CD4-positive, CD25-positive, alpha-beta regulatory T cell (primary cell): Measurements from ENCODE around the gene RNF128. TPM values are rescaled to one million over a fixed set of nuclear protein-coding genes. Genes with fewer than 3 reads are reported as not detected.
A peak's percentile ranks its signal among the peaks of the same experiment; 100 is the strongest.

Source experiments
- ATAC-seq, 2 donors: fragments of 150-1000 bp; cut with Tn5 transposase; one replicate each; pipeline ENCODE4 v1.10.0; 2021; ENCODE audit warnings: low read depth in 2 of 2, moderate number of reproducible peaks in 2 of 2, moderate library complexity in 1 of 2
- DNase-seq, 3 donors: peaks; one replicate each; pipeline versions ENCODE4 v3.0.0 to v3.0.0-alpha.2; 2012 to 2022; ENCODE audit warnings: mixed read lengths in 1 of 3
- H3K27ac ChIP-seq: one replicate; pipeline ENCODE4 v1.7.0; 2013; ENCODE audit warnings: mild to moderate bottlenecking, low read length; ENCODE audit not compliant: insufficient read depth, poor library complexity, severe bottlenecking
- H3K27me3 ChIP-seq: one replicate; pipeline ENCODE4 v1.7.0; 2013; ENCODE audit warnings: low read length; ENCODE audit not compliant: control insufficient read depth, insufficient read depth
- H3K36me3 ChIP-seq: one replicate; pipeline ENCODE4 v1.7.0; 2013; ENCODE audit warnings: mild to moderate bottlenecking, low read length, moderate library complexity; ENCODE audit not compliant: control insufficient read depth, insufficient read depth
- H3K4me1 ChIP-seq: 2 replicates; pipeline ENCODE4 v1.7.0; 2013; ENCODE audit warnings: mild to moderate bottlenecking, low read length; ENCODE audit not compliant: insufficient read depth, control insufficient read depth, poor library complexity, severe bottlenecking
- H3K4me3 ChIP-seq: one replicate; pipeline ENCODE4 v1.7.0; 2013; ENCODE audit warnings: low read depth, mild to moderate bottlenecking, low read length, moderate library complexity
- H3K9me3 ChIP-seq, 2 experiments: 1 replicate in 1 of 2; 2 replicates in 1 of 2; pipeline ENCODE4 v1.7.0; 2013; ENCODE audit warnings: low read length in 2 of 2, mild to moderate bottlenecking in 1 of 2, moderate library complexity in 1 of 2; ENCODE audit not compliant: control insufficient read depth in 2 of 2
- H3K27ac Mint-ChIP-seq, 3 donors: one replicate each; pipeline ENCODE4 v1.8.0; 2020 to 2022; ENCODE audit warnings: mild to moderate bottlenecking in 3 of 3, mixed read lengths in 3 of 3, moderate library complexity in 2 of 3
- H3K27me3 Mint-ChIP-seq: one replicate; pipeline ENCODE4 v1.8.0; 2022; ENCODE audit warnings: mild to moderate bottlenecking, mixed read lengths
- H3K36me3 Mint-ChIP-seq: one replicate; pipeline ENCODE4 v1.8.0; 2020; ENCODE audit warnings: mixed read lengths
- H3K4me1 Mint-ChIP-seq, 4 donors: one replicate each; pipeline ENCODE4 v1.8.0; 2020 to 2022; ENCODE audit warnings: mixed read lengths in 4 of 4, mild to moderate bottlenecking in 1 of 4
- H3K4me3 Mint-ChIP-seq, 4 donors: one replicate each; pipeline ENCODE4 v1.8.0; 2020 to 2022; ENCODE audit warnings: mild to moderate bottlenecking in 4 of 4, mixed read lengths in 4 of 4, moderate library complexity in 3 of 4
- H3K9me3 Mint-ChIP-seq, 7 donors: one replicate each; pipeline ENCODE4 v1.8.0; 2020 to 2022; ENCODE audit warnings: mixed read lengths in 7 of 7, mild to moderate bottlenecking in 3 of 7, moderate library complexity in 2 of 7
- polyA plus RNA-seq, 4 donors: library from polyadenylated mRNA; unstranded; fragments of 300-500 nt; fragmentation: Illumina TruSeq; gene quantifications; one replicate each; pipeline ENCODE4 v1.2.3, GENCODE V29; 2021
- total RNA-seq: library from RNA; stranded (reverse); gene quantifications from one replicate; pipeline ENCODE4 v1.2.3, GENCODE V29; 2022

RNF128 gene
- total and polyA plus RNA-seq, 5 donors from 2014 or later = not detected

DNA sequence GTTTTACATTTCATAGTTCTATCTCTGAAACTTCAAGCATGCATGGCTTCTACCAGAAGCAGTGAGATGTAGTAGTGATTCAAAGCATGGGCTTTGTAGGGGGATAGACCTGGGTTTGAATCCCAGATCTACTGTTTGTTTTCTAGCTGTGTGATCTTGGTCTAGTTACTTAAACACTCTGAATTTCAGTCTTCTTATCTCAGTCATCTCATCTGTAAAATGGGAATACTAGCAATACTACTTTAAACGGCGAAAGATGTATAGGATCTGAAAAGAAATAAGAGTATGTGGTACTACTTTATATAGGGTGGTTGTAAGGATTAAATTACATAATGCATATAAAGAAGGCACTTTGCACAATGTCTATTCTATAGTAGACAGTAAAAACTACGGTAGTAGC, 20.0 kb upstream of the RNF128 start:
- DNase-seq (no peak), ATAC-seq (no peak)
- no peaks in the 10 kb centered on the region for H3K9me3 ChIP-seq
- H3K4me1 ChIP-seq = no peaks in the 10 kb centered on the region
- Mint-ChIP-seq H3K4me1 (no peaks in the 10 kb centered on the region), H3K27me3 (no peaks in the 10 kb centered on the region), H3K36me3 (no peaks in the 10 kb centered on the region), H3K9me3 (peaks cover 0 to 1% (median 0%) of the 10 kb centered on the region in 7 donors), H3K4me3 (no peak overlapping the region), H3K27ac (no peak overlapping the region)
- H3K4me3 ChIP-seq = no peak overlapping the region
- no peaks in the 10 kb centered on the region for H3K36me3 ChIP-seq
- H3K27ac ChIP-seq = no peak overlapping the region
- H3K27me3 ChIP-seq = no peaks in the 10 kb centered on the region

GRCh38 chrX:106707771-106708454, 18.6 kb upstream of the RNF128 start:
- Histone ChIP-seq H3K4me1 (no peaks in the 10 kb centered on the region), H3K9me3 (no peaks in the 10 kb centered on the region), H3K36me3 (no peaks in the 10 kb centered on the region), H3K4me3 (no peak overlapping the region), H3K27me3 (no peaks in the 10 kb centered on the region), H3K27ac (no peak overlapping the region)
- DNase-seq = no peak
- no peaks in the 10 kb centered on the region for H3K36me3 Mint-ChIP-seq
- H3K9me3 Mint-ChIP-seq = peaks cover 0 to 1% (median 0%) of the 10 kb centered on the region in 7 donors
- no peak for ATAC-seq
- H3K27me3 Mint-ChIP-seq = no peaks in the 10 kb centered on the region
- no peak overlapping the region for H3K27ac Mint-ChIP-seq
- no peak overlapping the region for H3K4me3 Mint-ChIP-seq
- no peaks in the 10 kb centered on the region for H3K4me1 Mint-ChIP-seq

DNA sequence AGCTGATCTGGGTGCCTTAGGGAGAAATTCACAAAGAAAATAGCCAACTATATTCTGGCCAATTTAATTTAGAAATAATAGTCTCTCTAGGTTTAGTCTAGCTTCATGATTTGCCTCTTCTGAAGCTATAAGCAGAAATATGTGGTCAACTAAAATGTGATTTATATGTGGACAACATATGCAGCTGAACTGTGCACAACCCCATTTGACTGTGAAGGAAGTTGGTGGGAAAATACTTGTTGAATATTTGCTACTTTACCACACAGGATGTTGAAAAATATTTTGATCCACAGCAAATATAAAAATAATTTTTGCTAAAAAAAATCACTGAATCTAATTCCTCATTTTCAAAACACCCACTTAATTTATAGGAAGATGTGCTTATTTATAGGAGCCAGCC, 15.7 kb upstream of the RNF128 start:
- H3K27ac ChIP-seq = no peak overlapping the region

GRCh38 chrX:106711375-106711774, 15.1 kb upstream of the RNF128 start:
- Histone ChIP-seq H3K4me1 (no peaks in the 10 kb centered on the region), H3K9me3 (no peaks in the 10 kb centered on the region), H3K36me3 (no peaks in the 10 kb centered on the region), H3K27me3 (no peaks in the 10 kb centered on the region), H3K4me3 (no peak overlapping the region), H3K27ac (no peak overlapping the region)
- ATAC-seq = no peak
- Mint-ChIP-seq H3K4me3 (no peak overlapping the region), H3K27me3 (no peaks in the 10 kb centered on the region), H3K9me3 (no peaks in the 10 kb centered on the region), H3K27ac (no peak overlapping the region), H3K36me3 (no peaks in the 10 kb centered on the region), H3K4me1 (no peaks in the 10 kb centered on the region)
- DNase-seq = no peak

More for the DNA sequence above, 15.7 kb upstream of the RNF128 start:
- H3K27me3 Mint-ChIP-seq = no peaks in the 10 kb centered on the region
- DNase-seq (no peak), ATAC-seq (no peak)
- Histone ChIP-seq H3K4me3 (no peak overlapping the region), H3K27me3 (no peaks in the 10 kb centered on the region), H3K9me3 (no peaks in the 10 kb centered on the region), H3K36me3 (no peaks in the 10 kb centered on the region), H3K4me1 (no peaks in the 10 kb centered on the region)
- no peaks in the 10 kb centered on the region for H3K36me3 Mint-ChIP-seq
- H3K27ac Mint-ChIP-seq = no peak overlapping the region
- H3K4me1 Mint-ChIP-seq = no peaks in the 10 kb centered on the region
- H3K9me3 Mint-ChIP-seq = no peaks in the 10 kb centered on the region
- H3K4me3 Mint-ChIP-seq = no peak overlapping the region

DNA sequence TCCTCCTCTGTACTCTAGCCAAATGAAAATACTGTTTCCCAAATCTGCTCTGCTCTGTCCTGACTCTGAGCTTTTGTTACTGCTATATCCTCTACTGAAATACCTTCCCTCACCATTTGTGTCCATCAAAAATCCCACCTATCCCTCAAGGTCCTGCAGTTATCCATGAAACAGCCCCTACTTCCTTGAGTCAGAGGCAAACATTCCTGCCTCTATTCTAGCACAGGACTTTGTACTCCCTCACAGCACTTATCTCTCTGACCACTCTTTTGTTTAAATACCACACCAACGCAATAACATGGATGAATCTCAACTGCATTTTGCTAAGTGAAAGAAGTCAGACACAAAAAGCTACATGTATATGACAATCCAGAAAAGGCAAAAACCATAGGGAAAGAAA, 10.5 kb upstream of the RNF128 start:
- no peak overlapping the region for H3K4me3 Mint-ChIP-seq
- Histone ChIP-seq H3K4me1 (no peaks in the 10 kb centered on the region), H3K36me3 (no peaks in the 10 kb centered on the region), H3K4me3 (no peak overlapping the region), H3K9me3 (no peaks in the 10 kb centered on the region), H3K27me3 (no peaks in the 10 kb centered on the region), H3K27ac (no peak overlapping the region)
- H3K4me1 Mint-ChIP-seq = no peaks in the 10 kb centered on the region
- ATAC-seq (no peak), DNase-seq (no peak)
- H3K27me3 Mint-ChIP-seq = no peaks in the 10 kb centered on the region
- H3K27ac Mint-ChIP-seq = peak overlapping the region in 1 of 3 donors; percentile 80
- no peaks in the 10 kb centered on the region for H3K36me3 Mint-ChIP-seq
- peaks cover 0 to 2% (median 0%) of the 10 kb centered on the region in 7 donors for H3K9me3 Mint-ChIP-seq

GRCh38 chrX:106716463-106716862, 10.0 kb upstream of the RNF128 start:
- Histone ChIP-seq H3K27ac (no peak overlapping the region), H3K4me1 (no peaks in the 10 kb centered on the region), H3K27me3 (no peaks in the 10 kb centered on the region), H3K4me3 (no peak overlapping the region), H3K36me3 (no peaks in the 10 kb centered on the region), H3K9me3 (no peaks in the 10 kb centered on the region)
- Mint-ChIP-seq H3K36me3 (no peaks in the 10 kb centered on the region), H3K27ac (no peak overlapping the region), H3K27me3 (no peaks in the 10 kb centered on the region), H3K4me1 (no peaks in the 10 kb centered on the region), H3K4me3 (no peak overlapping the region), H3K9me3 (peaks cover 0 to 2% (median 0%) of the 10 kb centered on the region in 7 donors)
- ATAC-seq = no peak
- DNase-seq = no peak

- Histone ChIP-seq H3K27me3 (no peaks in the 10 kb centered on the region), H3K36me3 (no peaks in the 10 kb centered on the region), H3K4me3 (no peak overlapping the region), H3K27ac (no peak overlapping the region), H3K4me1 (no peaks in the 10 kb centered on the region), H3K9me3 (no peaks in the 10 kb centered on the region)
- H3K27me3 Mint-ChIP-seq = peaks cover 7% of the 10 kb centered on the region
- H3K4me3 Mint-ChIP-seq = no peak overlapping the region
- no peak for DNase-seq
- H3K36me3 Mint-ChIP-seq = no peaks in the 10 kb centered on the region
- no peak overlapping the region for H3K27ac Mint-ChIP-seq
- H3K9me3 Mint-ChIP-seq = peaks cover 0 to 2% (median 0%) of the 10 kb centered on the region in 7 donors
- no peaks in the 10 kb centered on the region for H3K4me1 Mint-ChIP-seq
- ATAC-seq = no peak
Measured at GRCh38 chrX:106718709-106719108, 7.8 kb upstream of the RNF128 start.

DNA sequence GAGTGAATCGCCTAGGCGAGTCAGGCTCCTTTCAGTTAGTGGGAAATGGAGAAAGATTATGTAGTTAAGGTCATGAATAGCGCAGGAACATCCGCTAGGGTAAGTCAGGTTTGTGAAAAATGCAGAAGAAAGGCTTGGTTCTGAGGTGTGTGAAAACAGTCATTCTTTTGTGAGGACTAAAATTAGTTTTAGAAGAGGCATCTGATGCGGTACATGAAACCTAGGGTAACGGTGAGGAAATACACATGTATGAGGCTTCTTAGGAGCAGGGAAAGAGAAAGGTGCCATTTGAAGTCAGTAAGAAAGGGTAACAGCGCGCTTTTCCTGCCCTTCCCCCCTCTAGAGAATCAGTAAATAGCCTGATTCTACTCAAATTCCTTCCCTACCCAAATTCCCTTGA, 570 bp upstream of the RNF128 start:
- Mint-ChIP-seq H3K27ac (no peak overlapping the region), H3K27me3 (peaks cover 35% of the 10 kb centered on the region), H3K9me3 (peaks cover 0 to 2% (median 0%) of the 10 kb centered on the region in 7 donors), H3K4me3 (peak overlapping the region in 1 of 4 donors; percentile 39), H3K4me1 (peaks cover 0 to 7% (median 0%) of the 10 kb centered on the region in 4 donors), H3K36me3 (no peaks in the 10 kb centered on the region)
- DNase-seq (no peak), ATAC-seq (no peak)
- Histone ChIP-seq H3K36me3 (no peaks in the 10 kb centered on the region), H3K4me1 (no peaks in the 10 kb centered on the region), H3K4me3 (no peak overlapping the region), H3K27me3 (peaks cover 6% of the 10 kb centered on the region), H3K9me3 (no peaks in the 10 kb centered on the region), H3K27ac (no peak overlapping the region)
